ENCODE results near the gene TPGS2. TPM values are rescaled to one million over a fixed set of nuclear protein-coding genes. Genes with fewer than 3 reads are reported as not detected.

The TPGS2 gene
- total and polyA plus RNA-seq, 2 of the 8 experiments (the other 6 are each of a cell fraction or from before 2014, with no cell fraction given) = 151 to 273 TPM

- FAIRE-seq (no peak), DNase-seq (ENCODE audit: low read depth in 1 of 2, low spot score in 2 of 2) (no peak)
- Histone ChIP-seq H4K5ac (ENCODE audit: insufficient read length, low read depth, low read length) (no peak overlapping the region), H3K4me1 (replicated peaks in 1 of 4; ENCODE audit: control insufficient read depth in 3 of 4, insufficient read depth in 4 of 4, low read length in 3 of 4) (no peaks in the 10 kb centered on the region), H4K91ac (replicated peaks; ENCODE audit: insufficient read length, low read length) (no peak overlapping the region), H3K27me3 (replicated peaks in 1 of 4; ENCODE audit: control insufficient read depth in 3 of 4, extremely low read depth in 1 of 4, insufficient read depth in 3 of 4, low read length in 3 of 4) (no peaks in the 10 kb centered on the region), H3K36me3 (ENCODE audit: control insufficient read depth in 2 of 4, insufficient read depth in 4 of 4, low read length in 3 of 4) (peaks cover 0 to 2% (median 0%) of the 10 kb centered on the region in 4 experiments; a peak in 2 of 8 replicates), H3K27ac (ENCODE audit: low read depth, low read length) (no peak overlapping the region), H4K8ac (ENCODE audit: extremely low read depth, insufficient read depth, low read length) (no peak overlapping the region), H2AFZ (ENCODE audit: low read length) (no peak overlapping the region), H4K20me1 (replicated peaks in 1 of 2; ENCODE audit: control insufficient read depth in 1 of 2, insufficient read depth in 2 of 2, low read length in 2 of 2) (no peaks in the 10 kb centered on the region), H3K9me3 (ENCODE audit: insufficient read depth in 2 of 2, low read depth in 1 of 2, low read length in 1 of 2) (no peaks in the 10 kb centered on the region), H3K4me3 (ENCODE audit: extremely low read depth in 1 of 4, insufficient read depth in 2 of 4, low read depth in 3 of 4, low read length in 4 of 4) (no peak overlapping the region), H3K23ac (ENCODE audit: insufficient read length) (no peak overlapping the region), H3K4ac (replicated peaks; ENCODE audit: insufficient read length, low read depth, low read length) (no peak overlapping the region), H3K23me2 (ENCODE audit: low read depth, low read length) (no peaks in the 10 kb centered on the region), H2BK12ac (ENCODE audit: low read depth, low read length) (no peak overlapping the region), H2BK15ac (ENCODE audit: low read length) (no peak overlapping the region), H2BK5ac (ENCODE audit: low read depth, low read length) (no peak overlapping the region), H2BK20ac (ENCODE audit: low read length) (no peak overlapping the region), H3K4me2 (ENCODE audit: insufficient read depth in 1 of 2, low read depth in 2 of 2, low read length in 2 of 2) (no peak overlapping the region), H2BK120ac (replicated peaks; ENCODE audit: low read depth, low read length) (no peak overlapping the region), H3K56ac (replicated peaks; ENCODE audit: insufficient read length, low read depth, low read length) (no peak overlapping the region), H3K18ac (ENCODE audit: extremely low read depth, low read length) (no peak overlapping the region), H2AK5ac (ENCODE audit: low read depth, low read length) (no peak overlapping the region), H3K9ac (replicated peaks in 1 of 4; ENCODE audit: extremely low read depth in 1 of 4, low read depth in 3 of 4, low read length in 3 of 4) (no peak overlapping the region), H3K79me2 (ENCODE audit: control insufficient read depth in 1 of 2, insufficient read depth in 2 of 2, low read length in 2 of 2) (no peaks in the 10 kb centered on the region), H3K79me1 (ENCODE audit: low read depth, low read length) (no peaks in the 10 kb centered on the region), H3K14ac (ENCODE audit: insufficient read length) (no peak overlapping the region)
- TF ChIP-seq SIN3A (conservative IDR thresholded peaks at IDR 0.05 in 1 of 2, IDR thresholded peaks at IDR 0.05 in 1 of 2; ENCODE audit: low read depth in 1 of 2, low read length in 2 of 2) (no peak), POLR2AphosphoS5 (IDR thresholded peaks at IDR 0.05; ENCODE audit: low read depth, low read length) (no peak), ATF2 (IDR thresholded peaks at IDR 0.05; ENCODE audit: low read length) (no peak), CHD2 (IDR thresholded peaks at IDR 0.05; ENCODE audit: low read length) (no peak), CTBP2 (IDR thresholded peaks at IDR 0.05; ENCODE audit: borderline replicate concordance, insufficient read depth, insufficient read length, low read length) (no peak), YY1 (IDR thresholded peaks at IDR 0.05; ENCODE audit: low read depth, low read length) (no peak)
- POLR2A ChIA-PET (ENCODE audit: partially characterized antibody) = no interaction called here
- CTCF ChIA-PET (ENCODE audit: partially characterized antibody) = interaction anchor here (0.6 kb wide), 1 partner anchor 33 kb away, joined by 4 read pairs; no protein-coding TSS in a partner anchor
- WGBS, 2 experiments (ENCODE audit: extremely low coverage in 1 of 2, insufficient coverage in 1 of 2, insufficient read length in 1 of 2, insufficient replicate concordance in 2 of 2, low coverage in 1 of 2, low lambda C conversion rate in 2 of 2, missing lambda C conversion rate in 1 of 2) = 100% methylated on average over 1 of the region's 1 CpG; no CpG with 5 or more reads in 1 of the 2 experiments
Measured at GRCh38 chr18:36777566-36777965, 51.2 kb downstream of the TPGS2 start.

All from H1 (cell line).